GM12878 (cell line): Measurements from ENCODE around the gene TOP1. TPM values are rescaled to one million over a fixed set of nuclear protein-coding genes. Genes with fewer than 3 reads are reported as not detected.

Experiments used
- ETV6 ChIP-seq, 2 experiments: fragments of 450-650 bp in 1 of 2; IDR thresholded peaks in 1 of 2; conservative IDR thresholded peaks in 1 of 2; 2 replicates each; pipeline ENCODE4 v1.6.1; 2014; ENCODE audit warnings: antibody characterized with exemption in 1 of 2, borderline replicate concordance in 1 of 2, low read depth in 1 of 2, mild to moderate bottlenecking in 1 of 2, moderate library complexity in 1 of 2
- HCFC1 ChIP-seq: fragments of 150-350 bp; IDR thresholded peaks from 2 replicates; pipeline ENCODE4 v1.6.1; 2014; ENCODE audit warnings: low read length
- HDAC2 ChIP-seq: fragments of 200-600 bp; sonication (generic); IDR thresholded peaks from 2 replicates; pipeline ENCODE4 v1.6.1; 2017
- IKZF2 ChIP-seq, 2 experiments: fragments of 450-650 bp; IDR thresholded peaks; 2 replicates each; pipeline ENCODE4 v1.6.1; 2017; ENCODE audit warnings: mild to moderate bottlenecking in 2 of 2, moderate library complexity in 2 of 2
- JUNB ChIP-seq: IDR thresholded peaks from 2 replicates; pipeline ENCODE4 v1.6.1; 2016; ENCODE audit warnings: antibody characterized with exemption, mild to moderate bottlenecking
- MXI1 ChIP-seq: fragments of 150-350 bp; IDR thresholded peaks from 2 replicates; pipeline ENCODE4 v1.6.1; 2011; ENCODE audit warnings: low read depth, mild to moderate bottlenecking, inconsistent platforms, low read length, improper control_type of control experiment
- NBN ChIP-seq: fragments of 450-650 bp; IDR thresholded peaks from 2 replicates; pipeline ENCODE4 v1.6.1; 2016
- NFYA ChIP-seq: IDR thresholded peaks from 2 replicates; pipeline ENCODE4 v1.6.1; 2011; ENCODE audit warnings: low read depth, mild to moderate bottlenecking, low read length, improper control_type of control experiment, borderline replicate concordance
- PBX3 ChIP-seq: IDR thresholded peaks from 2 replicates; pipeline ENCODE4 v1.6.1; 2011; ENCODE audit warnings: mild to moderate bottlenecking, low read depth, low read length, moderate library complexity; ENCODE audit not compliant: insufficient replicate concordance
- RBBP5 ChIP-seq: fragments of 200-600 bp; sonication (generic); conservative IDR thresholded peaks from 2 replicates; pipeline ENCODE4 v1.6.1; 2016
- RUNX3 ChIP-seq: IDR thresholded peaks from 2 replicates; pipeline ENCODE4 v1.6.1; 2012; ENCODE audit warnings: low read length, inconsistent platforms
- SMC3 ChIP-seq: IDR thresholded peaks from 2 replicates; pipeline ENCODE4 v1.6.1; 2011; ENCODE audit warnings: low read length, improper control_type of control experiment, borderline replicate concordance
- SPI1 ChIP-seq: IDR thresholded peaks from 2 replicates; pipeline ENCODE4 v1.6.1; 2011; ENCODE audit warnings: low read depth, mild to moderate bottlenecking, low read length, moderate library complexity, borderline replicate concordance; ENCODE audit not compliant: insufficient read depth
- SUZ12 ChIP-seq: fragments of 200-600 bp; sonication (generic); IDR thresholded peaks from one replicate; pipeline ENCODE4 v1.6.1; 2018; ENCODE audit warnings: antibody characterized with exemption, mild to moderate bottlenecking; ENCODE audit not compliant: unreplicated experiment
- TBL1XR1 ChIP-seq: IDR thresholded peaks from 2 replicates; pipeline ENCODE4 v1.6.1; 2012; ENCODE audit warnings: low read depth, low read length, improper control_type of control experiment
- USF1 ChIP-seq: IDR thresholded peaks from 2 replicates; pipeline ENCODE4 v1.6.1; 2011; ENCODE audit warnings: borderline replicate concordance, low read depth, mild to moderate bottlenecking, moderate library complexity, mixed read lengths, low read length; ENCODE audit not compliant: insufficient read depth; ENCODE audit errors: extremely low read length
- ZNF274 ChIP-seq: IDR thresholded peaks from one replicate; pipeline ENCODE4 v1.8.0; 2011; ENCODE audit not compliant: insufficient read length, insufficient read depth
- polyA plus RNA-seq, 11 experiments: library from polyadenylated mRNA; depleted of rRNA in 4 of 11; unstranded in 6 of 11; stranded (reverse) in 5 of 11; fragments of >200 nt; fragmentation: Nextera tagmentation in 4 of 11; fragmentation: Illumina TruSeq in 1 of 11; extraction: Ambion mirVana in 4 of 11; extraction: Trizol in 1 of 11; gene quantifications; 1 replicate in 1 of 11; 2 replicates in 10 of 11; pipeline versions ENCODE4 v1.2.1 to v1.2.3, GENCODE V29; 2011 to 2016; ENCODE audit warnings: inconsistent platforms in 2 of 11, missing spikeins in 2 of 11, low read depth in 1 of 11
- total RNA-seq, 4 experiments: library from RNA; depleted of rRNA in 3 of 4; stranded (reverse); fragments of >200 nt in 3 of 4; fragmentation: Illumina TruSeq in 1 of 4; extraction: Trizol in 1 of 4; gene quantifications; 2 replicates each; pipeline versions ENCODE4 v1.2.1 to v1.2.3, GENCODE V29; 2013 to 2021
- TF ChIP-seq, protein P1 (sequence below): IDR thresholded peaks from 2 replicates; pipeline ENCODE4 v1.6.1; 2012; ENCODE audit warnings: low read length, inconsistent platforms
- TF ChIP-seq, protein P2 (sequence below): fragments of 450-650 bp; IDR thresholded peaks from 2 replicates; pipeline ENCODE4 v1.6.1; 2016; ENCODE audit warnings: mild to moderate bottlenecking, moderate library complexity, borderline replicate concordance
- TF ChIP-seq, protein P3 (sequence below): IDR thresholded peaks from 2 replicates; pipeline ENCODE4 v1.6.1; 2012; ENCODE audit warnings: mild to moderate bottlenecking, low read depth, low read length

Gene TOP1
- total and polyA plus RNA-seq, 10 of the 15 experiments (the other 5 are each of a cell fraction or from before 2014, with no cell fraction given), result 21.5 to 128 (median 47.3) TPM

GRCh38 chr20:41047975-41048305, 19.3 kb downstream of the TOP1 start (continued):
- TF ChIP-seq, protein P1, sequence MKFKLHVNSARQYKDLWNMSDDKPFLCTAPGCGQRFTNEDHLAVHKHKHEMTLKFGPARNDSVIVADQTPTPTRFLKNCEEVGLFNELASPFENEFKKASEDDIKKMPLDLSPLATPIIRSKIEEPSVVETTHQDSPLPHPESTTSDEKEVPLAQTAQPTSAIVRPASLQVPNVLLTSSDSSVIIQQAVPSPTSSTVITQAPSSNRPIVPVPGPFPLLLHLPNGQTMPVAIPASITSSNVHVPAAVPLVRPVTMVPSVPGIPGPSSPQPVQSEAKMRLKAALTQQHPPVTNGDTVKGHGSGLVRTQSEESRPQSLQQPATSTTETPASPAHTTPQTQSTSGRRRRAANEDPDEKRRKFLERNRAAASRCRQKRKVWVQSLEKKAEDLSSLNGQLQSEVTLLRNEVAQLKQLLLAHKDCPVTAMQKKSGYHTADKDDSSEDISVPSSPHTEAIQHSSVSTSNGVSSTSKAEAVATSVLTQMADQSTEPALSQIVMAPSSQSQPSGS, result 0 out of 2 replicates have a peak, but pooled peaks have one; percentile 10
- no peak for TF ChIP-seq SMC3
- TF ChIP-seq RUNX3, result peak; percentile 12; the same call in 1 of the 2 replicates
- no peak for TF ChIP-seq HCFC1
- no peak for TF ChIP-seq IKZF2 (IDR thresholded peaks at IDR 0.05)
- TF ChIP-seq MXI1, result peak; percentile 71; the same call in 1 of the 2 replicates
- TF ChIP-seq SPI1, result no peak
- no peak for TF ChIP-seq ETV6 (conservative IDR thresholded peaks at IDR 0.05 in 1 of 2, IDR thresholded peaks at IDR 0.05 in 1 of 2; ENCODE audit: borderline replicate concordance in 1 of 2, low read depth in 1 of 2)
- TF ChIP-seq ZNF274, result no peak
- TF ChIP-seq JUNB, result peak; percentile 44; the same call in 1 of the 2 replicates
- TF ChIP-seq, protein P2, sequence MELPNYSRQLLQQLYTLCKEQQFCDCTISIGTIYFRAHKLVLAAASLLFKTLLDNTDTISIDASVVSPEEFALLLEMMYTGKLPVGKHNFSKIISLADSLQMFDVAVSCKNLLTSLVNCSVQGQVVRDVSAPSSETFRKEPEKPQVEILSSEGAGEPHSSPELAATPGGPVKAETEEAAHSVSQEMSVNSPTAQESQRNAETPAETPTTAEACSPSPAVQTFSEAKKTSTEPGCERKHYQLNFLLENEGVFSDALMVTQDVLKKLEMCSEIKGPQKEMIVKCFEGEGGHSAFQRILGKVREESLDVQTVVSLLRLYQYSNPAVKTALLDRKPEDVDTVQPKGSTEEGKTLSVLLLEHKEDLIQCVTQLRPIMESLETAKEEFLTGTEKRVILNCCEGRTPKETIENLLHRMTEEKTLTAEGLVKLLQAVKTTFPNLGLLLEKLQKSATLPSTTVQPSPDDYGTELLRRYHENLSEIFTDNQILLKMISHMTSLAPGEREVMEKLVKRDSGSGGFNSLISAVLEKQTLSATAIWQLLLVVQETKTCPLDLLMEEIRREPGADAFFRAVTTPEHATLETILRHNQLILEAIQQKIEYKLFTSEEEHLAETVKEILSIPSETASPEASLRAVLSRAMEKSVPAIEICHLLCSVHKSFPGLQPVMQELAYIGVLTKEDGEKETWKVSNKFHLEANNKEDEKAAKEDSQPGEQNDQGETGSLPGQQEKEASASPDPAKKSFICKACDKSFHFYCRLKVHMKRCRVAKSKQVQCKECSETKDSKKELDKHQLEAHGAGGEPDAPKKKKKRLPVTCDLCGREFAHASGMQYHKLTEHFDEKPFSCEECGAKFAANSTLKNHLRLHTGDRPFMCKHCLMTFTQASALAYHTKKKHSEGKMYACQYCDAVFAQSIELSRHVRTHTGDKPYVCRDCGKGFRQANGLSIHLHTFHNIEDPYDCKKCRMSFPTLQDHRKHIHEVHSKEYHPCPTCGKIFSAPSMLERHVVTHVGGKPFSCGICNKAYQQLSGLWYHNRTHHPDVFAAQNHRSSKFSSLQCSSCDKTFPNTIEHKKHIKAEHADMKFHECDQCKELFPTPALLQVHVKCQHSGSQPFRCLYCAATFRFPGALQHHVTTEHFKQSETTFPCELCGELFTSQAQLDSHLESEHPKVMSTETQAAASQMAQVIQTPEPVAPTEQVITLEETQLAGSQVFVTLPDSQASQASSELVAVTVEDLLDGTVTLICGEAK, result peak; percentile 15; the same call in 1 of the 2 replicates
- peak; percentile 19; the same call in 1 of the 2 replicates for TF ChIP-seq NBN
- no peak for TF ChIP-seq RBBP5
- no peak for TF ChIP-seq TBL1XR1
- TF ChIP-seq HDAC2, result no peak
- no peak for TF ChIP-seq NFYA
- TF ChIP-seq SUZ12, result no peak
- TF ChIP-seq, protein P3, sequence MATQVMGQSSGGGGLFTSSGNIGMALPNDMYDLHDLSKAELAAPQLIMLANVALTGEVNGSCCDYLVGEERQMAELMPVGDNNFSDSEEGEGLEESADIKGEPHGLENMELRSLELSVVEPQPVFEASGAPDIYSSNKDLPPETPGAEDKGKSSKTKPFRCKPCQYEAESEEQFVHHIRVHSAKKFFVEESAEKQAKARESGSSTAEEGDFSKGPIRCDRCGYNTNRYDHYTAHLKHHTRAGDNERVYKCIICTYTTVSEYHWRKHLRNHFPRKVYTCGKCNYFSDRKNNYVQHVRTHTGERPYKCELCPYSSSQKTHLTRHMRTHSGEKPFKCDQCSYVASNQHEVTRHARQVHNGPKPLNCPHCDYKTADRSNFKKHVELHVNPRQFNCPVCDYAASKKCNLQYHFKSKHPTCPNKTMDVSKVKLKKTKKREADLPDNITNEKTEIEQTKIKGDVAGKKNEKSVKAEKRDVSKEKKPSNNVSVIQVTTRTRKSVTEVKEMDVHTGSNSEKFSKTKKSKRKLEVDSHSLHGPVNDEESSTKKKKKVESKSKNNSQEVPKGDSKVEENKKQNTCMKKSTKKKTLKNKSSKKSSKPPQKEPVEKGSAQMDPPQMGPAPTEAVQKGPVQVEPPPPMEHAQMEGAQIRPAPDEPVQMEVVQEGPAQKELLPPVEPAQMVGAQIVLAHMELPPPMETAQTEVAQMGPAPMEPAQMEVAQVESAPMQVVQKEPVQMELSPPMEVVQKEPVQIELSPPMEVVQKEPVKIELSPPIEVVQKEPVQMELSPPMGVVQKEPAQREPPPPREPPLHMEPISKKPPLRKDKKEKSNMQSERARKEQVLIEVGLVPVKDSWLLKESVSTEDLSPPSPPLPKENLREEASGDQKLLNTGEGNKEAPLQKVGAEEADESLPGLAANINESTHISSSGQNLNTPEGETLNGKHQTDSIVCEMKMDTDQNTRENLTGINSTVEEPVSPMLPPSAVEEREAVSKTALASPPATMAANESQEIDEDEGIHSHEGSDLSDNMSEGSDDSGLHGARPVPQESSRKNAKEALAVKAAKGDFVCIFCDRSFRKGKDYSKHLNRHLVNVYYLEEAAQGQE, result no peak
- TF ChIP-seq USF1, result no peak
- TF ChIP-seq PBX3, result no peak
